GM12878 (cell line): ENCODE data around the gene LYRM2. TPM values are rescaled to one million over a fixed set of nuclear protein-coding genes. Genes with fewer than 3 reads are reported as not detected.

ENCODE experiments used
- ATAC-seq: fragments of 200-7000 bp; cut with Tn5 transposase; 3 replicates; pipeline ENCODE4 v1.9.1; 2020; ENCODE audit warnings: mild to moderate bottlenecking, moderate library complexity
- BruUV-seq: library from RNA; stranded (reverse); fragments of 400-500 nt; replicated peaks from 2 replicates; lab custom pipeline; 2021; lab: Mats Ljungman, UMichigan
- CTCF ChIA-PET: fragments of 300-600 bp; sonication (Branson Sonifier 250); formaldehyde crosslinking; extraction: SDS; loops from one replicate; lab custom pipeline; 2021; ENCODE audit warnings: inconsistent platforms; lab: Yijun Ruan, JAX
- POLR2A ChIA-PET: fragments of 350-600 bp; formaldehyde crosslinking; extraction: SDS; loops from one replicate; lab custom pipeline; 2021; ENCODE audit warnings: inconsistent platforms; lab: Charles Lee
- RAD21 ChIA-PET: fragments of 300-600 bp; sonication (Branson Sonifier 250); formaldehyde crosslinking; loops from one replicate; lab custom pipeline; 2023; ENCODE audit warnings: antibody characterized with exemption; ENCODE audit not compliant: unreplicated experiment; lab: Charles Lee
- SMC1A ChIA-PET: fragments of 300-600 bp; sonication (Branson Sonifier 250); formaldehyde crosslinking; loops from one replicate; lab custom pipeline; 2023; ENCODE audit not compliant: unreplicated experiment, uncharacterized antibody; lab: Charles Lee
- DNase-seq: peaks from one replicate; pipeline ENCODE4 v3.0.0-alpha.2; 2011; ENCODE audit warnings: low read depth, low spot score
- FAIRE-seq: peaks from 3 replicates; lab custom pipeline; 2011; peaks lifted over from hg19 to GRCh38; lab: Jason Lieb, UNC
- H2AFZ ChIP-seq: 2 replicates; pipeline ENCODE4 v1.6.0; 2011; ENCODE audit warnings: low read depth, low read length, control low read depth; ENCODE audit not compliant: control insufficient read depth
- H3K27ac ChIP-seq: 2 replicates; pipeline ENCODE4 v1.5.1; 2011; ENCODE audit warnings: control low read depth; ENCODE audit not compliant: control insufficient read depth, insufficient read depth
- H3K27me3 ChIP-seq, 2 experiments: replicated peaks in 1 of 2; 2 replicates each; pipeline versions ENCODE4 v1.6.0 to v1.6.1; 2011; ENCODE audit warnings: low read length in 1 of 2; ENCODE audit not compliant: control insufficient read depth in 2 of 2, insufficient read depth in 2 of 2
- H3K36me3 ChIP-seq, 2 experiments: 2 replicates each; pipeline ENCODE4 v1.5.1; 2011; ENCODE audit warnings: low read length in 1 of 2; ENCODE audit not compliant: control insufficient read depth in 2 of 2, insufficient read depth in 2 of 2
- H3K4me1 ChIP-seq: 2 replicates; pipeline ENCODE4 v1.6.1; 2011; ENCODE audit warnings: mild to moderate bottlenecking, low read length, moderate library complexity, mixed read lengths; ENCODE audit not compliant: control insufficient read depth, insufficient read depth
- H3K4me2 ChIP-seq: 2 replicates; pipeline ENCODE4 v1.6.0; 2011; ENCODE audit warnings: control low read depth; ENCODE audit not compliant: control insufficient read depth, insufficient read depth
- H3K4me3 ChIP-seq: fragments of 200-600 bp; sonication (generic); 2 replicates; pipeline ENCODE4 v1.5.1; 2016
- H3K79me2 ChIP-seq: 2 replicates; pipeline ENCODE4 v1.6.0; 2011; ENCODE audit warnings: low read length; ENCODE audit not compliant: control insufficient read depth, insufficient read depth
- H3K9ac ChIP-seq: 2 replicates; pipeline ENCODE4 v1.8.0; 2011; ENCODE audit warnings: low read length, control low read depth, mixed read lengths; ENCODE audit not compliant: control insufficient read depth, insufficient read depth
- H3K9me3 ChIP-seq: replicated peaks from 3 replicates; pipeline ENCODE4 v1.5.1; 2011; ENCODE audit warnings: mild to moderate bottlenecking, low read length; ENCODE audit not compliant: control insufficient read depth, insufficient read depth
- H4K20me1 ChIP-seq: 2 replicates; pipeline ENCODE4 v1.6.0; 2011; ENCODE audit not compliant: control insufficient read depth, insufficient read depth
- NBN ChIP-seq: fragments of 450-650 bp; IDR thresholded peaks from 2 replicates; pipeline ENCODE4 v1.6.1; 2016
- PAX5 ChIP-seq: IDR thresholded peaks from 2 replicates; pipeline ENCODE4 v1.6.1; 2011; ENCODE audit warnings: low read depth, low read length, borderline replicate concordance
- RB1 ChIP-seq: fragments of 450-650 bp; formaldehyde crosslinking; IDR thresholded peaks from 2 replicates; pipeline ENCODE4 v1.6.1; 2017; ENCODE audit warnings: mild to moderate bottlenecking, borderline replicate concordance
- SPI1 ChIP-seq: IDR thresholded peaks from 2 replicates; pipeline ENCODE4 v1.6.1; 2011; ENCODE audit warnings: low read depth, mild to moderate bottlenecking, low read length, moderate library complexity, borderline replicate concordance; ENCODE audit not compliant: insufficient read depth
- SUPT20H ChIP-seq: IDR thresholded peaks from 2 replicates; pipeline ENCODE4 v1.6.1; 2011; ENCODE audit warnings: low read depth, mild to moderate bottlenecking, low read length, moderate library complexity, borderline replicate concordance; ENCODE audit not compliant: control insufficient read depth
- ZZZ3 ChIP-seq: IDR thresholded peaks from 2 replicates; pipeline ENCODE4 v1.6.1; 2011; ENCODE audit warnings: low read depth; ENCODE audit not compliant: control insufficient read depth, insufficient read length
- WGBS: methylation state at CpG from one replicate; pipeline ENCODE4 v1.1.6; 2016; ENCODE audit warnings: low lambda C conversion rate; ENCODE audit not compliant: insufficient replicate concordance, insufficient coverage; ENCODE audit errors: missing lambda C conversion rate; 5-methylcytosine and 5-hydroxymethylcytosine counted together
- in situ Hi-C: fragments of 300-500 bp; cut with MboI; formaldehyde crosslinking; loops from 9 replicates; pipeline ENCODE4 v1.14.3; 2018; ENCODE audit warnings: mixed read lengths
- intact Hi-C: fragments of 100-400 bp; cut with micrococcal nuclease; formaldehyde crosslinking; loops from one replicate; pipeline ENCODE4 v1.14.2; 2022; ENCODE audit not compliant: unreplicated experiment
- polyA plus RNA-seq, 11 experiments: library from polyadenylated mRNA; depleted of rRNA in 4 of 11; unstranded in 6 of 11; stranded (reverse) in 5 of 11; fragments of >200 nt; fragmentation: Nextera tagmentation in 4 of 11; fragmentation: Illumina TruSeq in 1 of 11; extraction: Ambion mirVana in 4 of 11; extraction: Trizol in 1 of 11; gene quantifications; 1 replicate in 1 of 11; 2 replicates in 10 of 11; pipeline versions ENCODE4 v1.2.1 to v1.2.3, GENCODE V29; 2011 to 2016; ENCODE audit warnings: inconsistent platforms in 2 of 11, missing spikeins in 2 of 11, low read depth in 1 of 11
- total RNA-seq, 4 experiments: library from RNA; depleted of rRNA in 3 of 4; stranded (reverse); fragments of >200 nt in 3 of 4; fragmentation: Illumina TruSeq in 1 of 4; extraction: Trizol in 1 of 4; gene quantifications; 2 replicates each; pipeline versions ENCODE4 v1.2.1 to v1.2.3, GENCODE V29; 2013 to 2021
- TF ChIP-seq, protein P1 (sequence below): IDR thresholded peaks from 2 replicates; pipeline ENCODE4 v1.6.1; 2011; ENCODE audit warnings: borderline replicate concordance, low read depth, mild to moderate bottlenecking, moderate library complexity, mixed read lengths, low read length; ENCODE audit not compliant: insufficient read depth; ENCODE audit errors: extremely low read length
- TF ChIP-seq, protein P2 (sequence below): IDR thresholded peaks from 2 replicates; pipeline ENCODE4 v1.6.1; 2012; ENCODE audit warnings: low read depth, low read length, improper control_type of control experiment
- TF ChIP-seq, protein P3 (sequence below): fragments of 450-650 bp; formaldehyde crosslinking; IDR thresholded peaks from 2 replicates; pipeline ENCODE4 v1.4.0; 2022; ENCODE audit warnings: mild to moderate bottlenecking, moderate library complexity
- TF ChIP-seq, protein P4 (sequence below): IDR thresholded peaks from 2 replicates; pipeline ENCODE4 v1.6.1; 2012; ENCODE audit warnings: low read depth, low read length, improper control_type of control experiment

Gene LYRM2
- total and polyA plus RNA-seq, 10 of the 15 experiments (the other 5 are each of a cell fraction or from before 2014, with no cell fraction given), result 17.2 to 75.0 (median 30.9) TPM

DNA sequence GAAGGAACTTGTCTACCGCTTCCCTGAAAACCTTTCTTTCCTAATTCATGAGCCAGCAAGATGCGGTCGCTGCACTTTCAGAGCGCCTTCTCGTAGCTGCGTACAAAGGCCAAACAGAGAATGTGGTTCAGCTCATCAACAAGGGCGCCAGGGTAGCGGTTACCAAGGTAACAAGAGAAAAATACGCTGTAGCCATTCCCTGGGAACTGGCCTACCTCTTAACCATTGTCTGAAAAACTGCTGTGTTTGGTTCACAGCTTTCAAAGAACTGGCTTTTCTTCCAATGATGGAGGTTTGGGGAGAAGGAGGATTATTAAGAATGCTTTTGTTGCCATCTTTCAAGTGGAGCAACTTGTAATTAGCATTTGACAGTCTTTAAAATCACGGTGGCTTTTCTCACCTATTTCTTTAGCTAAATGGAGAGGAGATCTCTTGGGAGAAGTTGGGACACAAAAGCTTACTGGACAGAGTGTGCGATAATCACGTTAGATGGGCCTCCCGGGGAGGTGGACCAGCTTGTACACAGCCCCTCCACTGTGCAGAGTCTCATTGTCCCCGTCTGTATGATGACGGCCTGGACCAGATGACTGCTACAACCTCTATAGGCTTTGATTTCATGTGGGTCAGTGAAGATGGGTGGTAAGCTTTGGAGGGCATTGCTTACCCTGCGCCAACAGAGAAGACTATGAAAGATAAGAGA lies 71.5 kb downstream of the LYRM2 start:
- intact Hi-C loops, result no loop called here
- ATAC-seq, result no peak
- FAIRE-seq, result no peak

More for the DNA sequence above, 71.5 kb downstream of the LYRM2 start:
- Histone ChIP-seq H3K4me2 (no peak overlapping the region), H3K36me3 (no peaks in the 10 kb centered on the region), H3K4me1 (no peaks in the 10 kb centered on the region), H3K9ac (no peak overlapping the region), H3K27ac (no peak overlapping the region), H3K79me2 (no peaks in the 10 kb centered on the region), H3K9me3 (no peaks in the 10 kb centered on the region), H4K20me1 (no peaks in the 10 kb centered on the region), H3K4me3 (no peak overlapping the region), H3K27me3 (peaks cover 0 to 3% of the 10 kb centered on the region in 2 experiments; a peak in 2 of 4 replicates), H2AFZ (no peak overlapping the region)
- in situ Hi-C loops, result no loop called here
- BruUV-seq, result no TSS peak
- SMC1A ChIA-PET, result interaction anchor here (1.1 kb wide), 1 partner anchor 9 kb away, joined by 4 read pairs; no protein-coding TSS in a partner anchor
- CTCF ChIA-PET, result interaction anchor here (0.9 to 1.5 kb wide), 4 partner anchors 10 to 171 kb away, joined by 3 read pairs; no protein-coding TSS in a partner anchor
- TF ChIP-seq, protein P1, sequence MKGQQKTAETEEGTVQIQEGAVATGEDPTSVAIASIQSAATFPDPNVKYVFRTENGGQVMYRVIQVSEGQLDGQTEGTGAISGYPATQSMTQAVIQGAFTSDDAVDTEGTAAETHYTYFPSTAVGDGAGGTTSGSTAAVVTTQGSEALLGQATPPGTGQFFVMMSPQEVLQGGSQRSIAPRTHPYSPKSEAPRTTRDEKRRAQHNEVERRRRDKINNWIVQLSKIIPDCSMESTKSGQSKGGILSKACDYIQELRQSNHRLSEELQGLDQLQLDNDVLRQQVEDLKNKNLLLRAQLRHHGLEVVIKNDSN, result no peak
- no peak for TF ChIP-seq ZZZ3
- no peak for TF ChIP-seq RB1
- TF ChIP-seq, protein P2, sequence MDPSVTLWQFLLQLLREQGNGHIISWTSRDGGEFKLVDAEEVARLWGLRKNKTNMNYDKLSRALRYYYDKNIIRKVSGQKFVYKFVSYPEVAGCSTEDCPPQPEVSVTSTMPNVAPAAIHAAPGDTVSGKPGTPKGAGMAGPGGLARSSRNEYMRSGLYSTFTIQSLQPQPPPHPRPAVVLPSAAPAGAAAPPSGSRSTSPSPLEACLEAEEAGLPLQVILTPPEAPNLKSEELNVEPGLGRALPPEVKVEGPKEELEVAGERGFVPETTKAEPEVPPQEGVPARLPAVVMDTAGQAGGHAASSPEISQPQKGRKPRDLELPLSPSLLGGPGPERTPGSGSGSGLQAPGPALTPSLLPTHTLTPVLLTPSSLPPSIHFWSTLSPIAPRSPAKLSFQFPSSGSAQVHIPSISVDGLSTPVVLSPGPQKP, result no peak
- no peak for TF ChIP-seq SUPT20H
- no peak for TF ChIP-seq NBN
- no peak for TF ChIP-seq PAX5
- TF ChIP-seq, protein P3, sequence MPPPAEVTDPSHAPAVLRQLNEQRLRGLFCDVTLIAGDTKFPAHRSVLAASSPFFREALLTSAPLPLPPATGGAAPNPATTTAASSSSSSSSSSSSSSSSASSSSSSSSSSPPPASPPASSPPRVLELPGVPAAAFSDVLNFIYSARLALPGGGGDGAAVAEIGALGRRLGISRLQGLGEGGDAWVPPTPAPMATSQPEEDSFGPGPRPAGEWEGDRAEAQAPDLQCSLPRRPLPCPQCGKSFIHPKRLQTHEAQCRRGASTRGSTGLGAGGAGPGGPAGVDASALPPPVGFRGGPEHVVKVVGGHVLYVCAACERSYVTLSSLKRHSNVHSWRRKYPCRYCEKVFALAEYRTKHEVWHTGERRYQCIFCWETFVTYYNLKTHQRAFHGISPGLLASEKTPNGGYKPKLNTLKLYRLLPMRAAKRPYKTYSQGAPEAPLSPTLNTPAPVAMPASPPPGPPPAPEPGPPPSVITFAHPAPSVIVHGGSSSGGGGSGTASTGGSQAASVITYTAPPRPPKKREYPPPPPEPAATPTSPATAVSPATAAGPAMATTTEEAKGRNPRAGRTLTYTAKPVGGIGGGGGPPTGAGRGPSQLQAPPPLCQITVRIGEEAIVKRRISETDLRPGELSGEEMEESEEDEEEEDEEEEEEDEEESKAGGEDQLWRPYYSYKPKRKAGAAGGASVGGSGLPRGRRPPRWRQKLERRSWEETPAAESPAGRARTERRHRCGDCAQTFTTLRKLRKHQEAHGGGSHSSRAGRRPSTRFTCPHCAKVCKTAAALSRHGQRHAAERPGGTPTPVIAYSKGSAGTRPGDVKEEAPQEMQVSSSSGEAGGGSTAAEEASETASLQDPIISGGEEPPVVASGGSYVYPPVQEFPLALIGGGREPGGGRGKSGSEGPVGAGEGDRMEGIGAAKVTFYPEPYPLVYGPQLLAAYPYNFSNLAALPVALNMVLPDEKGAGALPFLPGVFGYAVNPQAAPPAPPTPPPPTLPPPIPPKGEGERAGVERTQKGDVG, result no peak
- TF ChIP-seq SPI1, result no peak
- TF ChIP-seq, protein P4, sequence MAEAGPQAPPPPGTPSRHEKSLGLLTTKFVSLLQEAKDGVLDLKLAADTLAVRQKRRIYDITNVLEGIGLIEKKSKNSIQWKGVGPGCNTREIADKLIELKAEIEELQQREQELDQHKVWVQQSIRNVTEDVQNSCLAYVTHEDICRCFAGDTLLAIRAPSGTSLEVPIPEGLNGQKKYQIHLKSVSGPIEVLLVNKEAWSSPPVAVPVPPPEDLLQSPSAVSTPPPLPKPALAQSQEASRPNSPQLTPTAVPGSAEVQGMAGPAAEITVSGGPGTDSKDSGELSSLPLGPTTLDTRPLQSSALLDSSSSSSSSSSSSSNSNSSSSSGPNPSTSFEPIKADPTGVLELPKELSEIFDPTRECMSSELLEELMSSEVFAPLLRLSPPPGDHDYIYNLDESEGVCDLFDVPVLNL, result no peak
- RAD21 ChIA-PET, result no interaction called here
- WGBS, result 72% methylated on average over 16 of the region's 16 CpGs
- POLR2A ChIA-PET, result no interaction called here
- no peak for DNase-seq
